Measurements from ENCODE around the gene COX4I1. TPM values are rescaled to one million over a fixed set of nuclear protein-coding genes. Genes with fewer than 3 reads are reported as not detected.

Gene COX4I1
- total and polyA plus RNA-seq, 5 donors from 2014 or later = 476 to 1,194 (median 1,113) TPM

DNA sequence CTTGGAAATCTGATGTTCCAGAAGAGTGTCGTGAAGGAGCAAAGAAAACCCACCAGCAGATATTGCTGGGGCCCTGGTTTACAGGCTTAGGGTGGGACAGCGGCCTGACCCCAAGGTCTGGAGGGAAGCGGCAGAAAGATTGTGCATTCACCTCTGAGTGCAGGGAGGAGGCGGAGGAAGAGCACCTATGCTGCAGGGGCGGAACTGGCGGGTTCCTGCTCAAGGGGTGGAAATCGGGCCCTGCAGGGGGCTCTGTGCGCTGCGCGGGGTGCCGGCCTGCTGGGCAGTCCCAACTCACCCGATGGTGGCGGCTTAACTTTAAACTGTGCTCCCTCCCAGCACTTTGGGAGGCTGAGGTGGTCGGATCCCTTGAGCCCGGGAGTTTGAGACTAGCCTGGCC is 47.5 kb downstream of the COX4I1 start:
- no peaks in the 10 kb centered on the region for H3K9me3 ChIP-seq (ENCODE audit: control insufficient read depth in 2 of 2, low read length in 2 of 2)
- no peak for ATAC-seq (ENCODE audit: low read depth in 2 of 2)
- H3K4me3 ChIP-seq (ENCODE audit: low read depth, low read length) = no peak overlapping the region
- no peaks in the 10 kb centered on the region for H3K4me1 ChIP-seq (ENCODE audit: control insufficient read depth, insufficient read depth, low read length, poor library complexity, severe bottlenecking)
- no peaks in the 10 kb centered on the region for H3K27me3 ChIP-seq (ENCODE audit: control insufficient read depth, insufficient read depth, low read length)
- H3K27ac ChIP-seq (ENCODE audit: insufficient read depth, low read length, poor library complexity, severe bottlenecking) = no peak overlapping the region
- H3K4me1 Mint-ChIP-seq = peaks cover 0 to 2% (median 0%) of the 10 kb centered on the region in 4 donors
- no peak for DNase-seq
- peaks cover 0 to 2% (median 0%) of the 10 kb centered on the region in 7 donors for H3K9me3 Mint-ChIP-seq
- H3K27me3 Mint-ChIP-seq = peaks cover 13% of the 10 kb centered on the region
- peak overlapping the region in 1 of 3 donors; percentile 66 for H3K27ac Mint-ChIP-seq
- no peaks in the 10 kb centered on the region for H3K36me3 Mint-ChIP-seq
- H3K4me3 Mint-ChIP-seq = no peak overlapping the region
- no peaks in the 10 kb centered on the region for H3K36me3 ChIP-seq (ENCODE audit: control insufficient read depth, insufficient read depth, low read length)

GRCh38 chr16:85847681-85848601 is 48.4 kb downstream of the COX4I1 start:
- Mint-ChIP-seq H3K4me3 (no peak overlapping the region), H3K36me3 (no peaks in the 10 kb centered on the region), H3K9me3 (peaks cover 0 to 2% (median 0%) of the 10 kb centered on the region in 7 donors), H3K27ac (no peak overlapping the region), H3K4me1 (peaks cover 0 to 2% (median 0%) of the 10 kb centered on the region in 4 donors), H3K27me3 (peaks cover 13% of the 10 kb centered on the region)
- DNase-seq (no peak), ATAC-seq (ENCODE audit: low read depth in 2 of 2) (no peak)
- Histone ChIP-seq H3K27me3 (ENCODE audit: control insufficient read depth, insufficient read depth, low read length) (no peaks in the 10 kb centered on the region), H3K27ac (ENCODE audit: insufficient read depth, low read length, poor library complexity, severe bottlenecking) (no peak overlapping the region), H3K4me1 (ENCODE audit: control insufficient read depth, insufficient read depth, low read length, poor library complexity, severe bottlenecking) (no peaks in the 10 kb centered on the region), H3K4me3 (ENCODE audit: low read depth, low read length) (no peak overlapping the region), H3K36me3 (ENCODE audit: control insufficient read depth, insufficient read depth, low read length) (no peaks in the 10 kb centered on the region), H3K9me3 (ENCODE audit: control insufficient read depth in 2 of 2, low read length in 2 of 2) (no peaks in the 10 kb centered on the region)

DNA sequence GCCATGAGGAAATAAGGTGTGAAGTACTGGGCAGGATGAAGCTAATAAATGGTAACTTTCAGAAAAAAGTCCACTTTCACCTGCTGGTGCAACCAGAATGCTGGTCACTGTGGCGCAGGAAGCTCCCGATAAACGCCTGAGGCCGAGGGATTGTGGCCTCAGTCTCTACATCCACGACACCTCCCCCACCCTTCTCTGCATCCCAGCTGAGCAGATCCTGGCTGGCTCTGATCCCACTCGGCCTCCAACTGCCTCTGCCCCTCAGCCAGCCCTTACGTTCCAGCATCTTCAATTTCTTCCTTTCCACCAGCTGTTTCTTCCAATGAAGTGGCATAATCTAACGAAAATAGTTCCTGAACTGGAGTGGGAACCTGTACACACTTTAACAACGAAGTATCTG is 49.5 kb downstream of the COX4I1 start:
- DNase-seq (no peak), ATAC-seq (ENCODE audit: low read depth in 2 of 2) (no peak)
- Mint-ChIP-seq H3K27ac (no peak overlapping the region), H3K36me3 (no peaks in the 10 kb centered on the region), H3K4me3 (no peak overlapping the region), H3K4me1 (peaks cover 0 to 2% (median 0%) of the 10 kb centered on the region in 4 donors), H3K9me3 (peaks cover 0 to 2% (median 0%) of the 10 kb centered on the region in 7 donors), H3K27me3 (peaks cover 13% of the 10 kb centered on the region)
- H3K36me3 ChIP-seq (ENCODE audit: control insufficient read depth, insufficient read depth, low read length) = no peaks in the 10 kb centered on the region
- no peak overlapping the region for H3K4me3 ChIP-seq (ENCODE audit: low read depth, low read length)
- no peaks in the 10 kb centered on the region for H3K27me3 ChIP-seq (ENCODE audit: control insufficient read depth, insufficient read depth, low read length)
- no peaks in the 10 kb centered on the region for H3K9me3 ChIP-seq (ENCODE audit: control insufficient read depth in 2 of 2, low read length in 2 of 2)
- H3K4me1 ChIP-seq (ENCODE audit: control insufficient read depth, insufficient read depth, low read length, poor library complexity, severe bottlenecking) = no peaks in the 10 kb centered on the region
- H3K27ac ChIP-seq (ENCODE audit: insufficient read depth, low read length, poor library complexity, severe bottlenecking) = no peak overlapping the region

- H3K4me1 Mint-ChIP-seq = peaks cover 0 to 2% (median 0%) of the 10 kb centered on the region in 4 donors
- no peak overlapping the region for H3K27ac Mint-ChIP-seq
- no peaks in the 10 kb centered on the region for H3K36me3 Mint-ChIP-seq
- H3K27me3 Mint-ChIP-seq = peaks cover 13% of the 10 kb centered on the region
- Histone ChIP-seq H3K4me3 (ENCODE audit: low read depth, low read length) (no peak overlapping the region), H3K36me3 (ENCODE audit: control insufficient read depth, insufficient read depth, low read length) (no peaks in the 10 kb centered on the region), H3K27me3 (ENCODE audit: control insufficient read depth, insufficient read depth, low read length) (no peaks in the 10 kb centered on the region), H3K9me3 (ENCODE audit: control insufficient read depth in 2 of 2, low read length in 2 of 2) (no peaks in the 10 kb centered on the region), H3K27ac (ENCODE audit: insufficient read depth, low read length, poor library complexity, severe bottlenecking) (no peak overlapping the region), H3K4me1 (ENCODE audit: control insufficient read depth, insufficient read depth, low read length, poor library complexity, severe bottlenecking) (no peaks in the 10 kb centered on the region)
- DNase-seq (no peak), ATAC-seq (ENCODE audit: low read depth in 2 of 2) (no peak)
- no peak overlapping the region for H3K4me3 Mint-ChIP-seq
- H3K9me3 Mint-ChIP-seq = peaks cover 0 to 2% (median 0%) of the 10 kb centered on the region in 7 donors
Measured at GRCh38 chr16:85849388-85849787, 49.9 kb downstream of the COX4I1 start.

GRCh38 chr16:85850344-85850880 is 50.9 kb downstream of the COX4I1 start:
- Mint-ChIP-seq H3K4me1 (peaks cover 0 to 2% (median 0%) of the 10 kb centered on the region in 4 donors), H3K4me3 (no peak overlapping the region), H3K27ac (no peak overlapping the region), H3K27me3 (peaks cover 7% of the 10 kb centered on the region), H3K36me3 (no peaks in the 10 kb centered on the region), H3K9me3 (peaks cover 0 to 2% (median 0%) of the 10 kb centered on the region in 7 donors)
- Histone ChIP-seq H3K36me3 (ENCODE audit: control insufficient read depth, insufficient read depth, low read length) (no peaks in the 10 kb centered on the region), H3K27me3 (ENCODE audit: control insufficient read depth, insufficient read depth, low read length) (no peaks in the 10 kb centered on the region), H3K4me1 (ENCODE audit: control insufficient read depth, insufficient read depth, low read length, poor library complexity, severe bottlenecking) (no peaks in the 10 kb centered on the region), H3K9me3 (ENCODE audit: control insufficient read depth in 2 of 2, low read length in 2 of 2) (no peaks in the 10 kb centered on the region), H3K27ac (ENCODE audit: insufficient read depth, low read length, poor library complexity, severe bottlenecking) (no peak overlapping the region), H3K4me3 (ENCODE audit: low read depth, low read length) (no peak overlapping the region)
- ATAC-seq (ENCODE audit: low read depth in 2 of 2) = no peak
- no peak for DNase-seq

- Mint-ChIP-seq H3K27me3 (peaks cover 7% of the 10 kb centered on the region), H3K36me3 (no peaks in the 10 kb centered on the region), H3K4me3 (no peak overlapping the region), H3K9me3 (peaks cover 0 to 4% (median 0%) of the 10 kb centered on the region in 7 donors), H3K27ac (no peak overlapping the region), H3K4me1 (peaks cover 0 to 2% (median 0%) of the 10 kb centered on the region in 4 donors)
- H3K27me3 ChIP-seq (ENCODE audit: control insufficient read depth, insufficient read depth, low read length) = no peaks in the 10 kb centered on the region
- H3K27ac ChIP-seq (ENCODE audit: insufficient read depth, low read length, poor library complexity, severe bottlenecking) = no peak overlapping the region
- H3K36me3 ChIP-seq (ENCODE audit: control insufficient read depth, insufficient read depth, low read length) = no peaks in the 10 kb centered on the region
- ATAC-seq (ENCODE audit: low read depth in 2 of 2) = no peak
- DNase-seq = no peak
- H3K4me1 ChIP-seq (ENCODE audit: control insufficient read depth, insufficient read depth, low read length, poor library complexity, severe bottlenecking) = no peaks in the 10 kb centered on the region
- H3K4me3 ChIP-seq (ENCODE audit: low read depth, low read length) = no peak overlapping the region
- H3K9me3 ChIP-seq (ENCODE audit: control insufficient read depth in 2 of 2, low read length in 2 of 2) = no peaks in the 10 kb centered on the region
Measured at GRCh38 chr16:85851034-85851785, 51.7 kb downstream of the COX4I1 start.

GRCh38 chr16:85853547-85854545 is 54.4 kb downstream of the COX4I1 start:
- Mint-ChIP-seq H3K36me3 (no peaks in the 10 kb centered on the region), H3K27me3 (peaks cover 3% of the 10 kb centered on the region), H3K9me3 (peaks cover 0 to 4% (median 0%) of the 10 kb centered on the region in 7 donors), H3K27ac (no peak overlapping the region), H3K4me3 (no peak overlapping the region), H3K4me1 (peaks cover 0 to 2% (median 0%) of the 10 kb centered on the region in 4 donors)
- Histone ChIP-seq H3K4me3 (ENCODE audit: low read depth, low read length) (no peak overlapping the region), H3K27me3 (ENCODE audit: control insufficient read depth, insufficient read depth, low read length) (no peaks in the 10 kb centered on the region), H3K9me3 (ENCODE audit: control insufficient read depth in 2 of 2, low read length in 2 of 2) (no peaks in the 10 kb centered on the region), H3K36me3 (ENCODE audit: control insufficient read depth, insufficient read depth, low read length) (no peaks in the 10 kb centered on the region), H3K27ac (ENCODE audit: insufficient read depth, low read length, poor library complexity, severe bottlenecking) (no peak overlapping the region), H3K4me1 (ENCODE audit: control insufficient read depth, insufficient read depth, low read length, poor library complexity, severe bottlenecking) (no peaks in the 10 kb centered on the region)
- ATAC-seq (ENCODE audit: low read depth in 2 of 2) = no peak
- DNase-seq = no peak

Data from CD4-positive, CD25-positive, alpha-beta regulatory T cell (primary cell).